ENCODE results near the gene DZIP3. TPM values are rescaled to one million over a fixed set of nuclear protein-coding genes. Genes with fewer than 3 reads are reported as not detected.
"Not testable (repeated sequence)": the region's sequence is repeated elsewhere in the genome, so short reads cannot be mapped to it uniquely, and the experiment has no call there.

Gene DZIP3
- total and polyA plus RNA-seq, 7 experiments from 2014 or later = 4.5 to 17.3 (median 14.5) TPM

DNA sequence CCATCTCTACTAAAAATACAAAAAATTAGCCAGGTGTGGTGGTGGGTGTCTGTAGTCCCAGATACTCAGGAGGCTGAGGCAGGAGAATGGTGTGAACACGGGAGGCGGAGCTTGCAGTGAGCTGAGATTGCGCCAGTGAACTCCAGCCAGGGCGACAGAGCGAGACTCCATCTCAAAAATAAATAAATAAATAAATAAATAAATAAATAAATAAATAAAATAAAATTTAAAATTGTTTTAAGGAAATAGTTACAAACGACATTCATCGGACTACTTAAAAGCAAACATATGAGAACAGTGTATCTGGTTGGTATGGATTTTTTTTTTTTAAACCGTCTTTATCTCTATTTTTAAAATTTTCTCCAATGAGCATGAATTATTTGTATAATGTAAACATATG, 26.6 kb downstream of the DZIP3 start:
- H3K4me1 ChIP-seq (ENCODE audit: control insufficient read depth in 2 of 2, insufficient read depth in 2 of 2, low read length in 2 of 2); DNase-seq; H3K27me3 Mint-ChIP-seq; ATAC-seq; H3K9me3 ChIP-seq (ENCODE audit: control insufficient read depth in 2 of 3, low read length in 3 of 3); H3K27ac ChIP-seq (ENCODE audit: low read depth, low read length); H3K4me3 Mint-ChIP-seq; H3K36me3 ChIP-seq (ENCODE audit: control insufficient read depth in 2 of 3, insufficient read depth in 3 of 3, low read length in 3 of 3); intact Hi-C loops (cut with micrococcal nuclease); H3K27me3 ChIP-seq (ENCODE audit: control insufficient read depth in 2 of 2, insufficient read depth in 2 of 2, low read length in 2 of 2); H3K9me3 Mint-ChIP-seq; H3K4me3 ChIP-seq (ENCODE audit: low read length); H3K27ac Mint-ChIP-seq; H3K4me1 Mint-ChIP-seq: not testable (repeated sequence)
- peaks cover 10 to 60% (median 26%) of the 10 kb centered on the region in 5 donors for H3K36me3 Mint-ChIP-seq
- ChIA-PET CTCF (interaction anchor here (1.1 kb wide), 1 partner anchor 300 kb away, joined by 3 read pairs; no protein-coding TSS in a partner anchor), POLR2A (interaction anchor here (0.6 kb wide), 1 partner anchor 27 kb away, joined by 3 read pairs; the partner anchor contains the start of genes CIP2A and DZIP3)

DNA sequence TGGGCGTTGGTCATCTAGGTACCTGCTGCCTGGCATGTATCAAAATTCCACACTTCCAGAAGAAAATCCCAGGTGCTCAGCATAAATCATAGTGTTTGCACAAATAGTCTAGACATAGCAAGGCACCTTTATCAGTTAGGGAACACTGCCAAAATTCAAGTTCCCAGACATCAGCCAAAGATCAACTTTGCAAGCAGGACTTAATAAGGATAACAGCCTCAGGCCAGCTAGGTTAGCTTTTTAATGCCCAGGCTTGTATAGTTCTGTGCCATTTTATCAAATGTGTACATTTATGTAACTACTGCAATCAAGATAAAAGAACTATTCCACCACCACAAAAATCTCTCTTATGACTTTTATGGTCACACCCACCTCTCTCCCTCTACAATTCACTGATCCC, 30.7 kb downstream of the DZIP3 start:
- Mint-ChIP-seq H3K27ac (no peak overlapping the region), H3K4me1 (no peaks in the 10 kb centered on the region), H3K4me3 (no peak overlapping the region), H3K27me3 (no peaks in the 10 kb centered on the region), H3K9me3 (peaks cover 0 to 5% (median 0%) of the 10 kb centered on the region in 11 donors), H3K36me3 (peaks cover 14 to 56% (median 27%) of the 10 kb centered on the region in 5 donors)
- Histone ChIP-seq H3K27me3 (ENCODE audit: control insufficient read depth in 2 of 2, insufficient read depth in 2 of 2, low read length in 2 of 2) (no peaks in the 10 kb centered on the region), H3K36me3 (ENCODE audit: control insufficient read depth in 2 of 3, insufficient read depth in 3 of 3, low read length in 3 of 3) (no peaks in the 10 kb centered on the region), H3K4me3 (ENCODE audit: low read length) (no peak overlapping the region), H3K9me3 (ENCODE audit: control insufficient read depth in 2 of 3, low read length in 3 of 3) (no peaks in the 10 kb centered on the region), H3K27ac (ENCODE audit: low read depth, low read length) (no peak overlapping the region), H3K4me1 (ENCODE audit: control insufficient read depth in 2 of 2, insufficient read depth in 2 of 2, low read length in 2 of 2) (no peaks in the 10 kb centered on the region)
- no peak for ATAC-seq
- POLR2A ChIA-PET = no interaction called here
- intact Hi-C loops (cut with micrococcal nuclease) = no loop called here
- DNase-seq = no peak
- CTCF ChIA-PET = no interaction called here

DNA sequence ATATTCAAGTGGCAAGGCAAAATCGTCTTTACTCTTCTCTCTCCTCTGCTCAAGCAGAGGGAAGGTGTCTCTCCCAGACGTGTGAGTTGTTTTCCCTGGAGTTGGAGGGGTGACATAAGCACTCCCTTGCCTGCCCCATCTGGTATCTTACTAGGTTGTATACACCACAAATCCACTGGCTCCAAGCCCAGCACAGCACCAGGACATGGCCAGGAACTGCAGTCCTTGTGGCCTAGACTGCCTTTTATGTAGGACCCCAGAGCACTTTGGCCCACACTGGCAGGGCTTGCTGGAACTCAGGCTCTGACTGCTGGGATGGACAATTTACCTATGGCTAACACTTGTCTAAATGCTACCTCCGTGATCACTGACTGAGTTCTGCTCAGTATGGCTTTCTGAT, 34.0 kb downstream of the DZIP3 start:
- POLR2A ChIA-PET = no interaction called here
- H3K4me1 ChIP-seq (ENCODE audit: control insufficient read depth in 2 of 2, insufficient read depth in 2 of 2, low read length in 2 of 2) = no peaks in the 10 kb centered on the region
- CTCF ChIA-PET = no interaction called here
- peaks cover 0 to 5% (median 0%) of the 10 kb centered on the region in 11 donors for H3K9me3 Mint-ChIP-seq
- no peak overlapping the region for H3K4me3 Mint-ChIP-seq
- H3K27me3 Mint-ChIP-seq = no peaks in the 10 kb centered on the region
- H3K4me3 ChIP-seq (ENCODE audit: low read length) = no peak overlapping the region
- no peaks in the 10 kb centered on the region for H3K27me3 ChIP-seq (ENCODE audit: control insufficient read depth in 2 of 2, insufficient read depth in 2 of 2, low read length in 2 of 2)
- DNase-seq (no peak), ATAC-seq (no peak)
- no peak overlapping the region for H3K27ac ChIP-seq (ENCODE audit: low read depth, low read length)
- intact Hi-C loops (cut with micrococcal nuclease) = no loop called here
- no peaks in the 10 kb centered on the region for H3K9me3 ChIP-seq (ENCODE audit: control insufficient read depth in 2 of 3, low read length in 3 of 3)
- peaks cover 11 to 62% (median 21%) of the 10 kb centered on the region in 5 donors for H3K36me3 Mint-ChIP-seq
- H3K36me3 ChIP-seq (ENCODE audit: control insufficient read depth in 2 of 3, insufficient read depth in 3 of 3, low read length in 3 of 3) = peaks cover 0 to under 1% (median 0%) of the 10 kb centered on the region in 3 experiments
- H3K4me1 Mint-ChIP-seq = no peaks in the 10 kb centered on the region
- H3K27ac Mint-ChIP-seq = no peak overlapping the region

DNA sequence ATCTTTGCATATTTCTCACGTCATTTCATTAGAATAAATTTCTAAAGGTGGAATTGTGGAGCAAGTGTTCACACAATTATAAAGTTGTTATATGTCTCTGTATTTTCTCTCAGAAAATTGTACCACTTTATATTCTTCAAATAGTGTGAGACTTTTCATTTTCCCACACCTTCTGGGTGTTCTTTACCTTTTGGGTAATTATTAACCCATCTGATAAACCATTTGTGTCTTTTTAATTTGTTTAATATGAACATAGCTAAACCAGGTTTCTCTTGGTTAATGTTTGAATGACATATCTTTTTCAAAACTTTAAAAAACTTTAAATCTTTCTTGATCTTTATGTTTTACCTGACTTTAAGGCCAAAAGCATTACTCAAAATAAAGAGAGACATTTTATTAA, 40.5 kb downstream of the DZIP3 start:
- no peak overlapping the region for H3K4me3 ChIP-seq (ENCODE audit: low read length)
- Mint-ChIP-seq H3K27me3 (no peaks in the 10 kb centered on the region), H3K36me3 (peaks cover 7 to 39% (median 9%) of the 10 kb centered on the region in 5 donors), H3K27ac (no peak overlapping the region), H3K4me3 (no peak overlapping the region), H3K4me1 (peaks cover 0 to 3% (median 0%) of the 10 kb centered on the region in 7 donors), H3K9me3 (no peaks in the 10 kb centered on the region)
- DNase-seq (no peak), ATAC-seq (no peak)
- H3K4me1 ChIP-seq (ENCODE audit: control insufficient read depth in 2 of 2, insufficient read depth in 2 of 2, low read length in 2 of 2) = no peaks in the 10 kb centered on the region
- H3K36me3 ChIP-seq (ENCODE audit: control insufficient read depth in 2 of 3, insufficient read depth in 3 of 3, low read length in 3 of 3) = peaks cover 0 to 6% (median 0%) of the 10 kb centered on the region in 3 experiments
- intact Hi-C loops (cut with micrococcal nuclease) = no loop called here
- POLR2A ChIA-PET = no interaction called here
- CTCF ChIA-PET = interaction anchor here (0.5 kb wide), 1 partner anchor 164 kb away, joined by 3 read pairs; no protein-coding TSS in a partner anchor
- no peaks in the 10 kb centered on the region for H3K27me3 ChIP-seq (ENCODE audit: control insufficient read depth in 2 of 2, insufficient read depth in 2 of 2, low read length in 2 of 2)
- H3K27ac ChIP-seq (ENCODE audit: low read depth, low read length) = no peak overlapping the region
- H3K9me3 ChIP-seq (ENCODE audit: control insufficient read depth in 2 of 3, low read length in 3 of 3) = no peaks in the 10 kb centered on the region

DNA sequence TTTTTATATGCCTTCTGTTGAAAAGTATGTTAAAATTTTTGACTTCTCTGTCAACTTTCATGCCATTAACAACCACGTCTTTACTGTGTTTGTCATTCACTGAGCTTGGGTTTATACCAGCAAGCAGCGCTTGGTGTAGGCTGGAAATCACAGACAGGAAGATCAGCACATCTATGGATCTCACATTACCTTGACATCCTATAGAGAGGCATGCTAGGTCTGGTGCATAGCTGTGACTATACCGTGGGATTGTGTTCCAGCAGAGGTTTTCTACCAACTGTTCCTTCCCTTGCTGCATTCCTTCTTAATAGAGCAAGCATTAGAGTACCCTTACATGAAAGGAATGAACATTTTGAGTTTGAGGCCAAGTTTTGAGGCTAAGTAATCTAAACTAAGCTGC, 53.0 kb downstream of the DZIP3 start:
- H3K36me3 Mint-ChIP-seq = peaks cover 6 to 58% (median 52%) of the 10 kb centered on the region in 5 donors
- intact Hi-C loops (cut with micrococcal nuclease) = no loop called here

DNA sequence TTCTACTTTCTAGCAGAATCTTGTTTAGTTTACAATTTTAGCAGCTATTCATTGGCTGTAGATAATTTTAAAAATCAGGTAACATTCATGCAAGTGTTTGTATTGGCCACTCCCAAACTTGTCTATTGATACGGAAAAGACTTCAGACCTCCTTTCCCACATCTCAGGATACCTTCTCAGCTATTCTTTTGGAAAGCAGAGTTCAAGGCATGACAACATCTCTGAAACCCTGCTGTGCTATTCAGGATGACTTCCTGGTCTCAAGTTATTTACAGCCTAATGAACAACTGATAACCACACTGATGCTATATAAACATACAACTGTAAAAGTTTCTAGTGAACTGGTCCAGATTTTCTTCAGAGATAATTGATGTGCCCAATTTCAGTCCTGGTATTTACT, 55.8 kb downstream of the DZIP3 start:
- Histone ChIP-seq H3K4me1 (ENCODE audit: control insufficient read depth in 2 of 2, insufficient read depth in 2 of 2, low read length in 2 of 2) (no peaks in the 10 kb centered on the region), H3K27me3 (ENCODE audit: control insufficient read depth in 2 of 2, insufficient read depth in 2 of 2, low read length in 2 of 2) (no peaks in the 10 kb centered on the region), H3K4me3 (ENCODE audit: low read length) (no peak overlapping the region), H3K9me3 (ENCODE audit: control insufficient read depth in 2 of 3, low read length in 3 of 3) (no peaks in the 10 kb centered on the region), H3K36me3 (ENCODE audit: control insufficient read depth in 2 of 3, insufficient read depth in 3 of 3, low read length in 3 of 3) (peaks cover 0 to 13% (median 0%) of the 10 kb centered on the region in 3 experiments), H3K27ac (ENCODE audit: low read depth, low read length) (no peak overlapping the region)
- intact Hi-C loops (cut with micrococcal nuclease) = no loop called here
- no peaks in the 10 kb centered on the region for H3K27me3 Mint-ChIP-seq
- H3K4me1 Mint-ChIP-seq = no peaks in the 10 kb centered on the region
- ATAC-seq (no peak), DNase-seq (no peak)
- H3K27ac Mint-ChIP-seq = no peak overlapping the region
- no peaks in the 10 kb centered on the region for H3K9me3 Mint-ChIP-seq
- ChIA-PET CTCF (no interaction called here), POLR2A (no interaction called here)
- no peak overlapping the region for H3K4me3 Mint-ChIP-seq
- H3K36me3 Mint-ChIP-seq = peaks cover 0 to 59% (median 54%) of the 10 kb centered on the region in 5 donors

More for the DNA sequence above, 53.0 kb downstream of the DZIP3 start:
- Mint-ChIP-seq H3K4me3 (no peak overlapping the region), H3K27me3 (no peaks in the 10 kb centered on the region), H3K9me3 (peaks cover 0 to 2% (median 0%) of the 10 kb centered on the region in 11 donors), H3K4me1 (no peaks in the 10 kb centered on the region), H3K27ac (no peak overlapping the region)
- H3K4me1 ChIP-seq (ENCODE audit: control insufficient read depth in 2 of 2, insufficient read depth in 2 of 2, low read length in 2 of 2) = no peaks in the 10 kb centered on the region
- H3K36me3 ChIP-seq (ENCODE audit: control insufficient read depth in 2 of 3, insufficient read depth in 3 of 3, low read length in 3 of 3) = peaks cover 0 to 13% (median 0%) of the 10 kb centered on the region in 3 experiments
- no peak overlapping the region for H3K4me3 ChIP-seq (ENCODE audit: low read length)
- ATAC-seq (no peak), DNase-seq (no peak)
- ChIA-PET CTCF (no interaction called here), POLR2A (no interaction called here)
- H3K9me3 ChIP-seq (ENCODE audit: control insufficient read depth in 2 of 3, low read length in 3 of 3) = no peaks in the 10 kb centered on the region
- no peak overlapping the region for H3K27ac ChIP-seq (ENCODE audit: low read depth, low read length)
- H3K27me3 ChIP-seq (ENCODE audit: control insufficient read depth in 2 of 2, insufficient read depth in 2 of 2, low read length in 2 of 2) = no peaks in the 10 kb centered on the region

DNA sequence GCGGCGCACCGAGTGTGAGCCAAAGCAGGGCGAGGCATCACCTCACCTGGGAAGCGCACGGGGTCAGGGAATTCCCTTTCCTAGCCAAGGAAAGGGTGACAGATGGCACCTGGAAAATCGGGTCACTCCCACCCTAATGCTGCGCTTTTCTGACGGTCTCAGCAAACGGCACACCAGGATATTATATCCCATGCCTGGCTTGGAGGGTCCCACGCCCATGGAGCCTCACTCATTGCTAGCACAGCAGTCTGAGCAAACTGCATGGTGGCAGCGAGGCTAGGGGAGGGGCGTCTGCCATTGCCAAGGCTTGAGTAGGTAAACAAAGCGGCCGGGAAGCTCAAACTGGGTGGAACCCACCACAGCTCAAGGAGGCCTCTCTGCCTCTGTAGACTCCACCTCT, 66.1 kb downstream of the DZIP3 start:
- POLR2A ChIA-PET; H3K27me3 Mint-ChIP-seq; H3K27ac Mint-ChIP-seq; DNase-seq; H3K36me3 ChIP-seq (ENCODE audit: control insufficient read depth in 2 of 3, insufficient read depth in 3 of 3, low read length in 3 of 3); intact Hi-C loops (cut with micrococcal nuclease); H3K4me3 ChIP-seq (ENCODE audit: low read length); H3K9me3 ChIP-seq (ENCODE audit: control insufficient read depth in 2 of 3, low read length in 3 of 3); H3K4me3 Mint-ChIP-seq; H3K4me1 Mint-ChIP-seq; H3K4me1 ChIP-seq (ENCODE audit: control insufficient read depth in 2 of 2, insufficient read depth in 2 of 2, low read length in 2 of 2); ATAC-seq; H3K9me3 Mint-ChIP-seq; H3K27me3 ChIP-seq (ENCODE audit: control insufficient read depth in 2 of 2, insufficient read depth in 2 of 2, low read length in 2 of 2); H3K27ac ChIP-seq (ENCODE audit: low read depth, low read length): not testable (repeated sequence)
- CTCF ChIA-PET = interaction anchor here (1.6 kb wide), 1 partner anchor 260 kb away, joined by 6 read pairs; no protein-coding TSS in a partner anchor
- H3K36me3 Mint-ChIP-seq = peaks cover 6 to 24% (median 17%) of the 10 kb centered on the region in 5 donors

Measured in naive thymus-derived CD4-positive, alpha-beta T cell (primary cell).